Measurements from ENCODE around the gene ANO3. TPM values are rescaled to one million over a fixed set of nuclear protein-coding genes. Genes with fewer than 3 reads are reported as not detected.

The ANO3 gene
- total and polyA plus RNA-seq, 2 donors (not counting 3 experiments of a cell fraction or from before 2014, with no cell fraction given): not detected

- FAIRE-seq (no peak), DNase-seq (ENCODE audit: low read depth, low spot score) (no peak)
- dilution Hi-C loops (cut with MboI; ENCODE audit: extremely low pct_ligation_motif_present, low sequenced_read_pairs): no loop called here
- no peaks in the 10 kb centered on the region for H3K79me2 ChIP-seq (ENCODE audit: control insufficient read depth, insufficient read depth, low read length)
- no peak overlapping the region for H2AFZ ChIP-seq (ENCODE audit: low read depth, low read length)
- no peak overlapping the region for H3K4me3 ChIP-seq (replicated peaks in 1 of 3; ENCODE audit: insufficient read depth in 1 of 3, low read depth in 1 of 3, low read length in 3 of 3)
- no TSS peak for BruUV-seq (replicated peaks)
- H3K9me1 ChIP-seq (replicated peaks; ENCODE audit: control insufficient read depth, extremely low read depth, insufficient read depth, low read length): no peaks in the 10 kb centered on the region
- no peak overlapping the region for H3K4me2 ChIP-seq (ENCODE audit: insufficient read depth, low read length)
- ChIA-PET POLR2A (no interaction called here), CTCF (no interaction called here)
- no peak for TF ChIP-seq EZH2 (IDR thresholded peaks at IDR 0.05; ENCODE audit: borderline replicate concordance, low read depth, low read length, severe bottlenecking)
- no peaks in the 10 kb centered on the region for H3K36me3 ChIP-seq (ENCODE audit: control insufficient read depth in 2 of 2, extremely low read depth in 1 of 2, insufficient read depth in 2 of 2, low read length in 2 of 2)
- H3K27ac ChIP-seq (ENCODE audit: insufficient read depth, low read depth, low read length): no peak overlapping the region
- H3K9me3 ChIP-seq (replicated peaks; ENCODE audit: control insufficient read depth, insufficient read depth, low read length): no peaks in the 10 kb centered on the region
- no peaks in the 10 kb centered on the region for H3K27me3 ChIP-seq (ENCODE audit: control insufficient read depth in 2 of 2, insufficient read depth in 2 of 2, low read length in 2 of 2)
- H4K20me1 ChIP-seq (replicated peaks; ENCODE audit: control insufficient read depth, extremely low read depth, insufficient read depth, low read length): no peaks in the 10 kb centered on the region
- intact Hi-C loops (cut with micrococcal nuclease): no loop called here
- H3K4me1 ChIP-seq (ENCODE audit: control insufficient read depth, extremely low read depth, insufficient read depth, low read length): no peaks in the 10 kb centered on the region
- no peak overlapping the region for H3K9ac ChIP-seq (replicated peaks; ENCODE audit: extremely low read depth, insufficient read depth, low read length)
Observed at GRCh38 chr11:26442131-26442530, 110.2 kb downstream of the ANO3 start.

GRCh38 chr11:26443617-26444016 lies 111.7 kb downstream of the ANO3 start:
- ChIA-PET CTCF (no interaction called here), POLR2A (no interaction called here)
- DNase-seq (ENCODE audit: low read depth, low spot score): no peak
- Histone ChIP-seq H3K4me2 (ENCODE audit: insufficient read depth, low read length) (no peak overlapping the region), H3K79me2 (ENCODE audit: control insufficient read depth, insufficient read depth, low read length) (no peaks in the 10 kb centered on the region), H3K36me3 (ENCODE audit: control insufficient read depth in 2 of 2, extremely low read depth in 1 of 2, insufficient read depth in 2 of 2, low read length in 2 of 2) (no peaks in the 10 kb centered on the region), H3K27me3 (ENCODE audit: control insufficient read depth in 2 of 2, insufficient read depth in 2 of 2, low read length in 2 of 2) (no peaks in the 10 kb centered on the region), H3K4me3 (replicated peaks in 1 of 3; ENCODE audit: insufficient read depth in 1 of 3, low read depth in 1 of 3, low read length in 3 of 3) (no peak overlapping the region), H3K9ac (replicated peaks; ENCODE audit: extremely low read depth, insufficient read depth, low read length) (no peak overlapping the region), H3K4me1 (ENCODE audit: control insufficient read depth, extremely low read depth, insufficient read depth, low read length) (no peaks in the 10 kb centered on the region), H3K27ac (ENCODE audit: insufficient read depth, low read depth, low read length) (no peak overlapping the region), H4K20me1 (replicated peaks; ENCODE audit: control insufficient read depth, extremely low read depth, insufficient read depth, low read length) (no peaks in the 10 kb centered on the region), H2AFZ (ENCODE audit: low read depth, low read length) (no peak overlapping the region), H3K9me1 (replicated peaks; ENCODE audit: control insufficient read depth, extremely low read depth, insufficient read depth, low read length) (no peaks in the 10 kb centered on the region), H3K9me3 (replicated peaks; ENCODE audit: control insufficient read depth, insufficient read depth, low read length) (no peaks in the 10 kb centered on the region)
- TF ChIP-seq POLR2AphosphoS5 (IDR thresholded peaks at IDR 0.05; ENCODE audit: insufficient read depth, low read depth, low read length) (no peak), JUN (IDR thresholded peaks at IDR 0.05; ENCODE audit: borderline replicate concordance, insufficient read depth, insufficient read length, low read depth) (no peak), EZH2 (IDR thresholded peaks at IDR 0.05; ENCODE audit: borderline replicate concordance, low read depth, low read length, severe bottlenecking) (no peak), POLR2A (IDR thresholded peaks at IDR 0.05; ENCODE audit: low read depth, low read length) (no peak), CTCF (IDR thresholded peaks at IDR 0.05; ENCODE audit: extremely low read depth in 1 of 2, insufficient read depth in 1 of 2, low read depth in 1 of 2, low read length in 2 of 2) (no peak), MYC (IDR thresholded peaks at IDR 0.05; ENCODE audit: low read depth, low read length) (no peak), FOS (IDR thresholded peaks at IDR 0.05; ENCODE audit: borderline replicate concordance, insufficient read depth, low read length) (no peak), GATA2 (IDR thresholded peaks at IDR 0.05; ENCODE audit: insufficient read depth, insufficient read length, low read depth, low read length) (no peak)
- TF ChIP-seq, protein P1, sequence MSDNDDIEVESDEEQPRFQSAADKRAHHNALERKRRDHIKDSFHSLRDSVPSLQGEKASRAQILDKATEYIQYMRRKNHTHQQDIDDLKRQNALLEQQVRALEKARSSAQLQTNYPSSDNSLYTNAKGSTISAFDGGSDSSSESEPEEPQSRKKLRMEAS (IDR thresholded peaks at IDR 0.05; ENCODE audit: insufficient read depth, insufficient read length): no peak
- BruUV-seq (replicated peaks): no TSS peak
- no peak for FAIRE-seq
- intact Hi-C loops (cut with micrococcal nuclease) (no loop called here), dilution Hi-C loops (cut with MboI; ENCODE audit: extremely low pct_ligation_motif_present, low sequenced_read_pairs) (no loop called here)

All from endothelial cell of umbilical vein (primary cell).